ENCODE data around the gene PITPNM3. TPM values are rescaled to one million over a fixed set of nuclear protein-coding genes. Genes with fewer than 3 reads are reported as not detected.
A peak's percentile ranks its signal among the peaks of the same experiment; 100 is the strongest.
"Not testable (repeated sequence)": the region's sequence is repeated elsewhere in the genome, so short reads cannot be mapped to it uniquely, and the experiment has no call there.

Gene PITPNM3
- total RNA-seq, 6 experiments from 2014 or later, result 0.94 to 1.1 (median 1.0) TPM

DNA sequence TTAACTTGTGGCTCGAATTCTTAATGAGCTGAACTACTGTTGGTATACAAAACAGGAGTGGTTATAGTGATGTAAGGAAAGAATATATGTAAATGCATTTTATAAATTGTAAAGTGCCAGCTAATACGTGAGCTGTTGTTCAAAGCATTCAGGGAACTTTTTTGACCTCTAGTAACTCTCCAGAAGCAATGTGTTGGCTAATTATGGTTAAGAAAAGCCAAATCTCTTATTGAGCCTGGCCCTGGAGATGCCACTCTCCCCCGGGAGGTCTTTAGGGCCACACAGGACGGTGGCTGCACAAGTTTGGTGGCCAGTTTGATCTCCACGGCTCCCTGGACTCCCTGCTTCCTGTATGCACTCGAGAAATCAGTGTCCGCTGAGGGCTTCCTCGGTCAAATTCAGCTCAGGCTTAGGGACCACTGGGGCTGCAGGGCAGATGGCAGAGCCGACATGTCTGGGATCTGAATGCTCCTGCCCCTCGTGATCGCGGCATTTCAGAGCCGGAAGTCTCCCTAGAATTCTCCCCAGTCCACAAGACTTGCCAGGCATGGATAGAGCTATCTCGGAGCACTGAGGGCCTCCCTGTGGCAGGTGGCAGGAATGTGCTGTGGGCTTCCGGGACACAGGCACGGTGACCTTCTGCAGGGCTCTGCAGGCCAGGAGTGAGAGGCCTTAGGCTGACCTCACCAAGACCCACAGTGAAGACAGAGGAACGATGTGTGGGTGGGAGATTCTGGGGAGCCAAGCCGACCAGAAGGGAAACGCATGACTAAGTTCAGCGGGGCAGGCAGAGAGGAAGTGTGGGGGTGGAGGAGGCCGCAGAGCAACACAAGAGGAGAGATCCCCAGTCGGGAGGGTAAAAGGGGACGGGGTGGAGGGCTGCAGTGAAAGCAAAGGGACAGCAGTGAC is 18.6 kb upstream of the PITPNM3 start:
- H3K4me3 Mint-ChIP-seq, result peak overlapping the region; percentile 62
- peak overlapping the region; percentile 94 for H3K27ac Mint-ChIP-seq
- H3K36me3 Mint-ChIP-seq (ENCODE audit: low read depth), result peaks cover 29% of the 10 kb centered on the region

DNA sequence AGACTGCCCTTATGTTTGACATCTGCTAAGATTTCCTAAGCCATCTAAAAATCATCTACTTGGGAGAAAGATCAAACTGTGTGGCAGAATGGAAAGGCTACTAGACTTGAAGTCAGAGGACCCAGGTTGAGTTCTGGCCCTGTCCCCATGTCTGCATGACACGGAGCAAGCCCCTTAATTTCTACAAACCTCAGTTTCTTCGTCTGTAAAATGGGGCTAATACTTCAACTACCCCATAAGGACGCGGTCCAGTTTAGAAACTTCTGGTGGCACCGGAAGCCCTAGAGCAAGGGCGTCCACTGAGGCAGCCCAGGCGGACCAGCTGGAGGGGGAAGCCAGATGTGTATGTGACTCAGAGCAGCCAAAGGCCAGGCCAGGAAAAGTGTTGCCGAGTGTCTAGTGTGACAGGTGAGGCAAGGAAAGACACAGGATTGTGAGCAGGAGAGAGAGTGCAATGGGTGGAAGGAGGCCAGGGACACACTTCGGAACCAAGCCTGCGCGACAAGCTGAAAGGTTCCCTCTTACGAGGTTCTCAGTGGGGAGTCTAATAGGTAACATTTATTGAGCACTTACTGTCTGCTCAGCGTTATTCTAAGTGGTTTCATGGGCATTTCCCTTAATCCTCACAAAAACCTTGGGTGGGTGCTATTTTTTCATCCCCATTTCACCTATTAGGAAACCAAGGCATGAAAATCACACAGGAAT is 17.8 kb upstream of the PITPNM3 start:
- TF ChIP-seq, protein P1, sequence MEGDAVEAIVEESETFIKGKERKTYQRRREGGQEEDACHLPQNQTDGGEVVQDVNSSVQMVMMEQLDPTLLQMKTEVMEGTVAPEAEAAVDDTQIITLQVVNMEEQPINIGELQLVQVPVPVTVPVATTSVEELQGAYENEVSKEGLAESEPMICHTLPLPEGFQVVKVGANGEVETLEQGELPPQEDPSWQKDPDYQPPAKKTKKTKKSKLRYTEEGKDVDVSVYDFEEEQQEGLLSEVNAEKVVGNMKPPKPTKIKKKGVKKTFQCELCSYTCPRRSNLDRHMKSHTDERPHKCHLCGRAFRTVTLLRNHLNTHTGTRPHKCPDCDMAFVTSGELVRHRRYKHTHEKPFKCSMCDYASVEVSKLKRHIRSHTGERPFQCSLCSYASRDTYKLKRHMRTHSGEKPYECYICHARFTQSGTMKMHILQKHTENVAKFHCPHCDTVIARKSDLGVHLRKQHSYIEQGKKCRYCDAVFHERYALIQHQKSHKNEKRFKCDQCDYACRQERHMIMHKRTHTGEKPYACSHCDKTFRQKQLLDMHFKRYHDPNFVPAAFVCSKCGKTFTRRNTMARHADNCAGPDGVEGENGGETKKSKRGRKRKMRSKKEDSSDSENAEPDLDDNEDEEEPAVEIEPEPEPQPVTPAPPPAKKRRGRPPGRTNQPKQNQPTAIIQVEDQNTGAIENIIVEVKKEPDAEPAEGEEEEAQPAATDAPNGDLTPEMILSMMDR (IDR thresholded peaks at IDR 0.05), result no peak
- Mint-ChIP-seq H3K9me3 (no peaks in the 10 kb centered on the region), H3K27me3 (ENCODE audit: insufficient read depth) (peaks cover 4% of the 10 kb centered on the region), H3K27ac (peak overlapping the region; percentile 94), H3K36me3 (ENCODE audit: low read depth) (peaks cover 29% of the 10 kb centered on the region), H3K4me3 (peak overlapping the region; percentile 62), H3K4me1 (ENCODE audit: low read depth) (peaks cover 32% of the 10 kb centered on the region)
- DNase-seq, result no peak

More for the DNA sequence above, 18.6 kb upstream of the PITPNM3 start:
- TF ChIP-seq, protein P1 (IDR thresholded peaks at IDR 0.05), result no peak
- Mint-ChIP-seq H3K4me1 (ENCODE audit: low read depth) (peaks cover 32% of the 10 kb centered on the region), H3K9me3 (no peaks in the 10 kb centered on the region), H3K27me3 (ENCODE audit: insufficient read depth) (peaks cover 4% of the 10 kb centered on the region)
- peak; percentile 71 for DNase-seq

DNA sequence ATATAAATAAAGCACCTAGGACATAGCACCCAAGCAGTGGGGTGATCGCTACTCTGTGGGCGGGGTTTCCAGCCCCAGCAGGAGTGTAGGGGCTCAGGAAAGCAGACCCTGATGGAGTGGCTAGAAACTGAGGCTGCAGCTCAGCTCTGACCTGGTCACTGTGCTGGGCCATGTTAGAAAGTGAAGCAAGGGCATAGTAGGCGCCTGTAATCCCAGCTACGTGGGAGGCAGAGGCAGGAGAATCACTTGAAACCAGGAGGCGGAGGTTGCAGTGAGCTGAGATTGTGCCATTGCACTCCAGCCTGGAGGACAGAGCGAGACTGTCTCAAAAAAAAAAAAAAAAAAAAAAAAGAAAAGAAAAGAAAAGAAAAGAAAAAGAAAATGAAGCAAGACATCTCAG is 17.1 kb upstream of the PITPNM3 start:
- H3K27ac Mint-ChIP-seq; H3K27me3 Mint-ChIP-seq (ENCODE audit: insufficient read depth); H3K9me3 Mint-ChIP-seq; H3K4me3 Mint-ChIP-seq; DNase-seq: not testable (repeated sequence)
- Mint-ChIP-seq H3K4me1 (ENCODE audit: low read depth) (peaks cover 32% of the 10 kb centered on the region), H3K36me3 (ENCODE audit: low read depth) (peaks cover 29% of the 10 kb centered on the region)

- TF ChIP-seq, protein P1 (IDR thresholded peaks at IDR 0.05), result no peak
- H3K4me3 Mint-ChIP-seq, result no peak overlapping the region
- no peak for DNase-seq
- H3K36me3 Mint-ChIP-seq (ENCODE audit: low read depth), result peaks cover 26% of the 10 kb centered on the region
- no peak overlapping the region for H3K27ac Mint-ChIP-seq
- H3K27me3 Mint-ChIP-seq (ENCODE audit: insufficient read depth), result peaks cover 7% of the 10 kb centered on the region
- H3K4me1 Mint-ChIP-seq (ENCODE audit: low read depth), result peaks cover 33% of the 10 kb centered on the region
- H3K9me3 Mint-ChIP-seq, result no peaks in the 10 kb centered on the region
Observed at GRCh38 chr17:6572972-6573370, 16.6 kb upstream of the PITPNM3 start.

DNA sequence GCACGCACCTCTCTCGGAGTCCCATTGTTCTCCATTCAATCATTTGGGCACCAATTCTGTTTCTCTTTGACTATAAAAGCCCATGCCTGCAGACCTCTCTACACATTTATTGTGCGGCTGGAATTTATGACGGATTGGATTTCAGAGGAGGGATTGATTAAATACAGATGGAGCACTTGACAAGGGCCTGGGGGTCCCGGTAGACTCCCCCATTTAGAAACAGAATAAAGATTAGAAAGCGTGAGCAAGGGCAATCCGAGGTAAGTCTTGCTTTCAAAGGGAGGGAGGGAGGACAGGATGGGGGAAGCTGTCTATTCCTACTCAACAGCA is 15.1 kb upstream of the PITPNM3 start:
- DNase-seq, result no peak
- no peak overlapping the region for H3K4me3 Mint-ChIP-seq
- no peaks in the 10 kb centered on the region for H3K9me3 Mint-ChIP-seq
- peaks cover 8% of the 10 kb centered on the region for H3K27me3 Mint-ChIP-seq (ENCODE audit: insufficient read depth)
- peaks cover 36% of the 10 kb centered on the region for H3K4me1 Mint-ChIP-seq (ENCODE audit: low read depth)
- H3K27ac Mint-ChIP-seq, result peak overlapping the region; percentile 20
- TF ChIP-seq, protein P1 (IDR thresholded peaks at IDR 0.05), result no peak
- H3K36me3 Mint-ChIP-seq (ENCODE audit: low read depth), result peaks cover 12% of the 10 kb centered on the region; the same call in 1 of the 2 replicates

Data from HFFc6 (cell line).